CD14-positive monocyte (primary cell): ENCODE results near the gene RNF44. TPM values are rescaled to one million over a fixed set of nuclear protein-coding genes. Genes with fewer than 3 reads are reported as not detected.

Experiments
- DNase-seq, 3 donors: peaks; one replicate each; pipeline ENCODE4 v3.0.0-alpha.2; 2011 to 2022
- H2AFZ ChIP-seq: 2 replicates; pipeline ENCODE4 v1.6.0; 2012; ENCODE audit warnings: mild to moderate bottlenecking, low read depth, low read length, inconsistent platforms; ENCODE audit not compliant: insufficient read depth, poor library complexity, severe bottlenecking
- H3K27ac ChIP-seq, 2 donors: 1 replicate in 1 of 2; 2 replicates in 1 of 2; pipeline ENCODE4 v1.5.1; 2012 to 2013; ENCODE audit warnings: low read length in 2 of 2, control low read depth in 1 of 2, inconsistent platforms in 1 of 2, low read depth in 1 of 2, mild to moderate bottlenecking in 1 of 2
- H3K27me3 ChIP-seq, 2 donors: one replicate each; pipeline versions ENCODE4 v1.6.0 to v1.6.1; 2011 to 2013; ENCODE audit warnings: low read length in 2 of 2; ENCODE audit not compliant: control insufficient read depth in 2 of 2, insufficient read depth in 2 of 2
- H3K36me3 ChIP-seq, 2 donors: replicated peaks in 1 of 2; 1 replicate in 1 of 2; 2 replicates in 1 of 2; pipeline versions ENCODE4 v1.5.1 to v1.6.1; 2012 to 2013; ENCODE audit warnings: low read length in 2 of 2, control low read depth in 1 of 2, inconsistent platforms in 1 of 2, mild to moderate bottlenecking in 1 of 2; ENCODE audit not compliant: insufficient read depth in 2 of 2, control insufficient read depth in 1 of 2
- H3K4me1 ChIP-seq, 2 donors: 1 replicate in 1 of 2; 2 replicates in 1 of 2; pipeline versions ENCODE4 v1.5.1 to v1.6.1; 2012 to 2013; ENCODE audit warnings: low read length in 2 of 2, control low read depth in 1 of 2, inconsistent platforms in 1 of 2, mild to moderate bottlenecking in 1 of 2, moderate library complexity in 1 of 2; ENCODE audit not compliant: insufficient read depth in 2 of 2, control insufficient read depth in 1 of 2
- H3K4me2 ChIP-seq: replicated peaks from 2 replicates; pipeline ENCODE3; 2012; ENCODE audit warnings: low read length, moderate library complexity, mild to moderate bottlenecking; ENCODE audit not compliant: poor library complexity, severe bottlenecking; ENCODE audit errors: extremely low read depth
- H3K4me3 ChIP-seq, 3 experiments: fragments of 200-600 bp in 1 of 3; sonication (generic) in 1 of 3; replicated peaks in 1 of 3; 1 replicate in 2 of 3; 2 replicates in 1 of 3; pipeline ENCODE4 v1.5.1; 2011 to 2013; ENCODE audit warnings: low read length in 3 of 3, mild to moderate bottlenecking in 3 of 3, control low read depth in 2 of 3, low read depth in 2 of 3, inconsistent platforms in 1 of 3, moderate library complexity in 1 of 3
- H3K79me2 ChIP-seq: 2 replicates; pipeline ENCODE4 v1.6.0; 2012; ENCODE audit warnings: mild to moderate bottlenecking, control low read depth, inconsistent platforms, low read length, moderate library complexity; ENCODE audit not compliant: insufficient read depth
- H3K9ac ChIP-seq: 2 replicates; pipeline ENCODE4 v1.6.0; 2017; ENCODE audit warnings: low read length, mild to moderate bottlenecking; ENCODE audit not compliant: insufficient read depth, poor library complexity, severe bottlenecking
- H3K9me3 ChIP-seq, 2 donors: replicated peaks in 1 of 2; 1 replicate in 1 of 2; 2 replicates in 1 of 2; pipeline versions ENCODE4 v1.5.1 to v1.6.1; 2012 to 2013; ENCODE audit warnings: low read length in 2 of 2, control low read depth in 1 of 2; ENCODE audit not compliant: control insufficient read depth in 1 of 2, insufficient read depth in 1 of 2
- H4K20me1 ChIP-seq: 2 replicates; pipeline ENCODE4 v1.6.0; 2012; ENCODE audit warnings: mild to moderate bottlenecking, low read length, control low read depth, moderate library complexity; ENCODE audit not compliant: insufficient read depth
- H3K27ac Mint-ChIP-seq, 7 donors: one replicate each; pipeline ENCODE4 v1.8.0; 2020; ENCODE audit warnings: mild to moderate bottlenecking in 7 of 7, mixed read lengths in 7 of 7, moderate library complexity in 6 of 7, inconsistent platforms in 2 of 7
- H3K27me3 Mint-ChIP-seq, 3 donors: one replicate each; pipeline ENCODE4 v1.8.0; 2021 to 2022; ENCODE audit warnings: low read depth in 3 of 3, mild to moderate bottlenecking in 3 of 3, mixed read lengths in 3 of 3, moderate library complexity in 3 of 3, inconsistent platforms in 1 of 3
- H3K36me3 Mint-ChIP-seq, 2 donors: one replicate each; pipeline ENCODE4 v1.8.0; 2020; ENCODE audit warnings: mixed read lengths in 2 of 2, inconsistent platforms in 1 of 2, mild to moderate bottlenecking in 1 of 2
- H3K4me1 Mint-ChIP-seq: one replicate; pipeline ENCODE4 v1.8.0; 2020; ENCODE audit warnings: mild to moderate bottlenecking, mixed read lengths
- H3K4me3 Mint-ChIP-seq, 2 donors: one replicate each; pipeline ENCODE4 v1.8.0; 2020; ENCODE audit warnings: mild to moderate bottlenecking in 2 of 2, mixed read lengths in 2 of 2, moderate library complexity in 1 of 2
- H3K9me3 Mint-ChIP-seq, 7 donors: one replicate each; pipeline ENCODE4 v1.8.0; 2020 to 2022; ENCODE audit warnings: mixed read lengths in 7 of 7, mild to moderate bottlenecking in 6 of 7, moderate library complexity in 6 of 7, inconsistent platforms in 2 of 7
- WGBS: methylation state at CpG from one replicate; pipeline ENCODE4 v1.1.5; 2013; ENCODE audit warnings: missing lambda C conversion rate; ENCODE audit not compliant: insufficient coverage; 5-methylcytosine and 5-hydroxymethylcytosine counted together
- intact Hi-C, 2 donors: fragments of 100-400 bp; cut with micrococcal nuclease; formaldehyde crosslinking; loops; one replicate each; pipeline versions ENCODE4 v1.15.0 to v1.15.1; 2023
- polyA plus RNA-seq, 3 donors: library from polyadenylated mRNA; depleted of rRNA in 1 of 3; unstranded in 2 of 3; stranded (reverse) in 1 of 3; fragments of 300-500 nt in 2 of 3; fragments of >200 nt in 1 of 3; fragmentation: Illumina TruSeq in 2 of 3; gene quantifications; 1 replicate in 2 of 3; 2 replicates in 1 of 3; pipeline ENCODE4 v1.2.3, GENCODE V29; 2012 to 2021
- TF ChIP-seq, protein P1 (sequence below): fragments of 200-600 bp; IDR thresholded peaks from one replicate; pipeline ENCODE4 v1.8.0; 2022; ENCODE audit warnings: antibody characterized with exemption, mild to moderate bottlenecking

Gene RNF44
- polyA plus RNA-seq, 3 donors = 1.9 to 133 (median 3.1) TPM

GRCh38 chr5:176531902-176532493 lies 5.2 kb downstream of the RNF44 start:
- peaks cover 63% of the 10 kb centered on the region for H3K79me2 ChIP-seq
- Mint-ChIP-seq H3K27me3 (no peaks in the 10 kb centered on the region), H3K9me3 (peaks cover 0 to 1% (median 0%) of the 10 kb centered on the region in 7 donors), H3K4me3 (no peak overlapping the region), H3K27ac (peak overlapping the region in 1 of 7 donors; percentile 48), H3K36me3 (peaks cover 29 to 48% of the 10 kb centered on the region in 2 donors), H3K4me1 (peaks cover 51% of the 10 kb centered on the region)
- H3K4me3 ChIP-seq = no peak overlapping the region
- TF ChIP-seq, protein P1, sequence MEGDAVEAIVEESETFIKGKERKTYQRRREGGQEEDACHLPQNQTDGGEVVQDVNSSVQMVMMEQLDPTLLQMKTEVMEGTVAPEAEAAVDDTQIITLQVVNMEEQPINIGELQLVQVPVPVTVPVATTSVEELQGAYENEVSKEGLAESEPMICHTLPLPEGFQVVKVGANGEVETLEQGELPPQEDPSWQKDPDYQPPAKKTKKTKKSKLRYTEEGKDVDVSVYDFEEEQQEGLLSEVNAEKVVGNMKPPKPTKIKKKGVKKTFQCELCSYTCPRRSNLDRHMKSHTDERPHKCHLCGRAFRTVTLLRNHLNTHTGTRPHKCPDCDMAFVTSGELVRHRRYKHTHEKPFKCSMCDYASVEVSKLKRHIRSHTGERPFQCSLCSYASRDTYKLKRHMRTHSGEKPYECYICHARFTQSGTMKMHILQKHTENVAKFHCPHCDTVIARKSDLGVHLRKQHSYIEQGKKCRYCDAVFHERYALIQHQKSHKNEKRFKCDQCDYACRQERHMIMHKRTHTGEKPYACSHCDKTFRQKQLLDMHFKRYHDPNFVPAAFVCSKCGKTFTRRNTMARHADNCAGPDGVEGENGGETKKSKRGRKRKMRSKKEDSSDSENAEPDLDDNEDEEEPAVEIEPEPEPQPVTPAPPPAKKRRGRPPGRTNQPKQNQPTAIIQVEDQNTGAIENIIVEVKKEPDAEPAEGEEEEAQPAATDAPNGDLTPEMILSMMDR = no peak
- no peaks in the 10 kb centered on the region for H3K9me3 ChIP-seq
- H4K20me1 ChIP-seq = peaks cover 84% of the 10 kb centered on the region
- peaks cover 47 to 49% of the 10 kb centered on the region in 2 donors for H3K36me3 ChIP-seq
- WGBS = 79% methylated on average over 23 of the region's 28 CpGs
- H2AFZ ChIP-seq = no peak overlapping the region
- no peaks in the 10 kb centered on the region for H3K27me3 ChIP-seq
- peaks cover 51 to 64% of the 10 kb centered on the region in 2 donors for H3K4me1 ChIP-seq
- DNase-seq = no peak
- no peak overlapping the region for H3K9ac ChIP-seq
- no peak overlapping the region for H3K4me2 ChIP-seq
- no peak overlapping the region for H3K27ac ChIP-seq
- intact Hi-C loops = loop anchor here in 1 of 2 donors (10.0 kb wide), 2 partner anchors 117 to 147 kb away; partner anchors contain the start of genes CLTB, HIGD2A and NOP16

GRCh38 chr5:176530983-176531901 lies 6.0 kb downstream of the RNF44 start:
- H3K4me1 Mint-ChIP-seq = peaks cover 51% of the 10 kb centered on the region
- H2AFZ ChIP-seq = no peak overlapping the region
- H3K36me3 ChIP-seq = peaks cover 48 to 49% of the 10 kb centered on the region in 2 donors
- no peak for DNase-seq
- H3K27me3 ChIP-seq = no peaks in the 10 kb centered on the region
- peaks cover 32 to 52% of the 10 kb centered on the region in 2 donors for H3K36me3 Mint-ChIP-seq
- no peak overlapping the region for H3K4me2 ChIP-seq
- no peak overlapping the region for H3K27ac ChIP-seq
- no peaks in the 10 kb centered on the region for H3K27me3 Mint-ChIP-seq
- H3K9me3 ChIP-seq = no peaks in the 10 kb centered on the region
- no peak overlapping the region for H3K4me3 ChIP-seq
- TF ChIP-seq, protein P1 = no peak
- H3K79me2 ChIP-seq = peaks cover 55% of the 10 kb centered on the region
- 43% methylated on average over 15 of the region's 24 CpGs for WGBS
- H3K4me3 Mint-ChIP-seq = peak overlapping the region in 1 of 2 donors; percentile 30
- intact Hi-C loops = loop anchor here in 1 of 2 donors (10.0 kb wide), 2 partner anchors 116 to 146 kb away; partner anchors contain the start of genes CLTB, HIGD2A and NOP16
- peaks cover 0 to 1% (median 0%) of the 10 kb centered on the region in 7 donors for H3K9me3 Mint-ChIP-seq
- peak overlapping the region in 1 of 7 donors; percentile 41 for H3K27ac Mint-ChIP-seq
- H3K9ac ChIP-seq = no peak overlapping the region
- peaks cover 83% of the 10 kb centered on the region for H4K20me1 ChIP-seq
- H3K4me1 ChIP-seq = peaks cover 51 to 62% of the 10 kb centered on the region in 2 donors
